HEK293T (cell line): ENCODE measurements around the gene FRMD4B.

Source experiments
- CTCF ChIA-PET: fragments of 350-600 bp; formaldehyde crosslinking; extraction: SDS; loops from one replicate; lab custom pipeline; 2021; ENCODE audit warnings: antibody characterized with exemption, inconsistent platforms; lab: Yijun Ruan, JAX
- POLR2A ChIA-PET: fragments of 350-600 bp; formaldehyde crosslinking; extraction: SDS; loops from one replicate; lab custom pipeline; 2020; ENCODE audit warnings: antibody characterized with exemption, inconsistent platforms; lab: Yijun Ruan, JAX
- DNase-seq: peaks from one replicate; pipeline ENCODE4 v3.0.0; 2012; ENCODE audit warnings: mixed read lengths; ENCODE audit errors: extremely low spot score
- ARNT ChIP-seq: fragments of 450-650 bp; IDR thresholded peaks from 2 replicates; pipeline ENCODE4 v1.6.1; 2017; ENCODE audit warnings: mild to moderate bottlenecking
- BHLHE40 ChIP-seq: fragments of 450-650 bp; IDR thresholded peaks from 2 replicates; pipeline ENCODE4 v1.6.1; 2016; ENCODE audit warnings: mild to moderate bottlenecking, moderate library complexity, borderline replicate concordance
- CTBP1 ChIP-seq: fragments of 450-650 bp; IDR thresholded peaks from 2 replicates; pipeline ENCODE4 v1.6.1; 2016; ENCODE audit warnings: borderline replicate concordance
- ELF4 ChIP-seq: fragments of 450-650 bp; IDR thresholded peaks from 2 replicates; pipeline ENCODE4 v1.6.1; 2017; ENCODE audit warnings: antibody characterized with exemption
- FOXA1 ChIP-seq: fragments of 450-650 bp; IDR thresholded peaks from 2 replicates; pipeline ENCODE4 v1.6.1; 2016; ENCODE audit warnings: mild to moderate bottlenecking
- FOXK2 ChIP-seq: fragments of 450-650 bp; IDR thresholded peaks from 2 replicates; pipeline ENCODE4 v1.6.1; 2016; ENCODE audit warnings: mild to moderate bottlenecking
- FOXM1 ChIP-seq: fragments of 450-650 bp; IDR thresholded peaks from 2 replicates; pipeline ENCODE4 v1.6.1; 2017; ENCODE audit warnings: mild to moderate bottlenecking, borderline replicate concordance
- HDGF ChIP-seq: fragments of 450-650 bp; IDR thresholded peaks from 2 replicates; pipeline ENCODE4 v1.6.1; 2017; ENCODE audit warnings: antibody characterized with exemption, borderline replicate concordance
- L3MBTL2 ChIP-seq: fragments of 450-650 bp; conservative IDR thresholded peaks from 2 replicates; pipeline ENCODE4 v1.6.1; 2016; ENCODE audit warnings: mild to moderate bottlenecking
- LEF1 ChIP-seq: fragments of 450-650 bp; IDR thresholded peaks from 2 replicates; pipeline ENCODE4 v1.6.1; 2017; ENCODE audit warnings: mild to moderate bottlenecking, borderline replicate concordance
- NFRKB ChIP-seq: fragments of 450-650 bp; IDR thresholded peaks from 2 replicates; pipeline ENCODE4 v1.6.1; 2016; ENCODE audit warnings: mild to moderate bottlenecking, moderate library complexity
- SP1 ChIP-seq: fragments of 450-650 bp; IDR thresholded peaks from 2 replicates; pipeline ENCODE4 v1.6.1; 2017
- SUZ12 ChIP-seq: fragments of 450-650 bp; IDR thresholded peaks from 2 replicates; pipeline ENCODE4 v1.6.1; 2016; ENCODE audit warnings: mild to moderate bottlenecking
- TARDBP ChIP-seq: fragments of 450-650 bp; IDR thresholded peaks from 2 replicates; pipeline ENCODE4 v1.6.1; 2016
- ZNF384 ChIP-seq: fragments of 450-650 bp; IDR thresholded peaks from 2 replicates; pipeline ENCODE4 v1.6.1; 2016
- TF ChIP-seq, protein P1 (sequence below): fragments of 450-650 bp; IDR thresholded peaks from 2 replicates; pipeline ENCODE4 v1.6.1; 2016

The FRMD4B gene

DNA sequence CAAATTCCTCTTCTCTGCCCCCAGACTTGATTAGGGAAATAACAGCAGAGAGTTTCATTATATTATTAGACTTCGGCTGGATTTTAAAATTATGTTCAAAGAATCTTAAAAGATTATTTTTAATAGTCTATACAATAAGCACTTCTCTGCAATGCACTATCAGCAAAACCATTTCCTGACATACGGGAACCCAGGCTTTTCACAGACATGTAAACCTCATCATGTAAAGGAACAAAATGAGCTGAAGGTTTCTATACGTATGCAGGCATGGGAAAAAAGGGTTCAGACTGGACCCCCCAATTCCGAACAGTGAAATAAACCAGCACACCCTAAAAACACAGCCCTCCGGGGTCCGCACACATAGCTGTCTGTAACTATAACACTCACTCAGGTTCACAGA, 185.9 kb downstream of the FRMD4B start:
- TF ChIP-seq ELF4, result no peak
- TF ChIP-seq, protein P1, sequence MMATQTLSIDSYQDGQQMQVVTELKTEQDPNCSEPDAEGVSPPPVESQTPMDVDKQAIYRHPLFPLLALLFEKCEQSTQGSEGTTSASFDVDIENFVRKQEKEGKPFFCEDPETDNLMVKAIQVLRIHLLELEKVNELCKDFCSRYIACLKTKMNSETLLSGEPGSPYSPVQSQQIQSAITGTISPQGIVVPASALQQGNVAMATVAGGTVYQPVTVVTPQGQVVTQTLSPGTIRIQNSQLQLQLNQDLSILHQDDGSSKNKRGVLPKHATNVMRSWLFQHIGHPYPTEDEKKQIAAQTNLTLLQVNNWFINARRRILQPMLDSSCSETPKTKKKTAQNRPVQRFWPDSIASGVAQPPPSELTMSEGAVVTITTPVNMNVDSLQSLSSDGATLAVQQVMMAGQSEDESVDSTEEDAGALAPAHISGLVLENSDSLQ, result no peak
- TF ChIP-seq CTBP1, result no peak
- no peak for TF ChIP-seq SP1
- no peak for TF ChIP-seq BHLHE40
- TF ChIP-seq ARNT, result no peak
- TF ChIP-seq L3MBTL2, result no peak
- TF ChIP-seq LEF1, result no peak
- no peak for TF ChIP-seq HDGF
- CTCF ChIA-PET, result interaction anchor here (1.0 to 1.2 kb wide), 3 partner anchors 15 to 110 kb away, joined by 3 to 6 read pairs (median 4); no protein-coding TSS in a partner anchor
- POLR2A ChIA-PET, result interaction anchor here (1.0 to 1.5 kb wide), 2 partner anchors 10 to 49 kb away, joined by 3 to 5 read pairs; no protein-coding TSS in a partner anchor
- no peak for DNase-seq

DNA sequence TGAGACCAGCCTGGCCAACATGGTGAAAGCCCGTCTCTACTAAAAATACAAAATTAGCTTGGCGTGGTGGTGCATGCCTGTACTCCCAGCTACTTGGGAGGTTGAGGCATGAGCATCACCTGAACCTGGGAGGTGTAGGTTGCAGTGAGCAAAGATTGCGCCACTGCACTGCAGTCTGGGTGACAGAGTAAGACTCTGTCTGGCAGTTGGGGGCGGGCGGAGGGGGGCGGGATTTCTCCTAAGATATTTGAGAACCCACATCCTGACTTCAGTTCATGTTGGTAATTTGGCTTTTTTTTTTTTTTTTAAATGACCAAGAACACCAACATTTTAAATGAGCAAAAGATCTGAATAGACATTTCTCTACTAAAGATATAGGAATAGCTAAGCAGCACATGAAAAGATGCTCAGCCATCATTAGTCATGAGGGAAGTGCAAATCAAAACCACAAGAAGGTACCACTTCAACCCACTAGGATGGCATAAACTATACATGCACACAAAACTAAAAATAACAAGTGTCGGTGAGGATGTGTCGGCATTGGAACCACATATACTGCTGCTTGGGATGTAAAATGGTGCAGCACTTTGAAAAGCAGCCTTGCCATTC, 187.9 kb downstream of the FRMD4B start:
- ChIA-PET CTCF (no interaction called here), POLR2A (no interaction called here)
- no peak for TF ChIP-seq ARNT
- no peak for DNase-seq

DNA sequence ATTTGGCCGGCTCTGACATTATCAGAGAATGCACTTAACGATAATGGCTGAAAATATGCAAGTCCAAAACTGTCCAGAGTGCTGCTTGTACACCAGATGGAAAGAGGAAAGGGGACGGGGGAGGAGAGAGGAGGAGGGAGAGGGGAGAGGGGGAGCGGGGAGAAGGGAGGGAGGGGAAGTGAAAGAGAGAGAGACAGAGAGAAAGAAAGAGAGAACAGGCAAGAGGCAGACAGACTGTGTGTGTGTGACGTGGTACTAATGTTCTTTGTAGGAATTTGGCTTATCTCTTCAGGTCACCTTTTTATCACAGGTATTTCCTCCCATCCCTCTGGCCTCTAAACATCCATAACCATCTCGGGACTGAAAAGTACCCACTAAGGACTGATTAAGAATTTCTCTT, 188.4 kb downstream of the FRMD4B start:
- CTCF ChIA-PET, result no interaction called here
- no peak for DNase-seq
- POLR2A ChIA-PET, result no interaction called here
- TF ChIP-seq CTBP1 (no peak), LEF1 (no peak), NFRKB (no peak)

DNA sequence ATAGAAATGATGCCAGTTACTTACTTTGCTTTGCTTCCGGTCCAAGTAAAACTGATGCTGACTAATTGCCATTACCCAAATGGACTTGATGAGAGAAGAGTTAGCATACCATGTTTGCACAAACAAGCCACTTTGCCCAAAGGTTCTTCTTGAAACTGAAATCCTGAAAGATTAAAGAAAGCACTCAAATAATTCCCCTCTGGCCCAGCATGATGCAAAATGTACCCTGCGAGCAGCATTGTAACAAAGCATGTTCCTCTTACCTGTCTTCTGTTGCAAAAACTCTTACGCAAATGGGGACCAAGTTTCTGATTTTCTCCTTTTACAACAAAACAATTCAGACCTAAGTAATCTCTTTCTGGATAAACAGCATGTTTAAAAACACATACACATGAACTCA, 189.0 kb downstream of the FRMD4B start:
- DNase-seq, result no peak
- TF ChIP-seq LEF1 (no peak), ARNT (no peak), FOXK2 (no peak), FOXA1 (no peak), NFRKB (no peak), ELF4 (no peak), HDGF (no peak), ZNF384 (no peak), FOXM1 (no peak)
- TF ChIP-seq, protein P1, result no peak
- ChIA-PET POLR2A (no interaction called here), CTCF (no interaction called here)

DNA sequence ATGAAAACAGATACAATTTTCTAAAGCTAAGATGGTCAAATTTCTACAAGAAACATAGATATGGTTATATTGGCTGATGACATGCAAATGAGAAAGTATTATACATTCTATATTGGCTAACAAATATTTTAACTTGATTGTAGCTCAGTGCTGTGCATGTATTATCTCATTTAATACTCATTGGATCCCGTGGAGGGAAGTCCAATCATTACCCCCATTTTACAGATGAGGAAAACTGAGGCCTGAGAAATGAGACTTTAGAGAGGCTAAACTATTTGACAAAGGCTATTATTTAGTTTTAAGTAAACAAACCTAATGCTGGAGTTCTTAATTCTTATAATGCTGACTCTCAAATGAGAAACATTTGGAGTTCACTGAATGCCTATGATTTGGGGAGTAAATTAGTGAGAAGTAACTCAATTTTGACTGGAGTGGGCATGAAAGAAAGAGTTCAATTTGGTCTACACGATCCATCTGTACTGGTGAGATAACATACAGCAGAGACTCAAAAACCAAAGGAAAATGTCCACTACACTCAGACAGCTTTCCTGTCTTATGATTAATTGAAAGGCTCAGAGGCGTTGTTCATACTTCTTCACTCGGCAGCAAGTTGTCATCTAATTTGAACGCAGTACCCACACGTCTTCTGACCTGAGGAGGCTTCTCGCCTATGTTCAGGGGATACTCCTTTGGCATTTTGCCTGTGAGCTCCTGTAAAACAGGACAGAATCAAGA, 191.3 kb downstream of the FRMD4B start:
- TF ChIP-seq HDGF, result no peak
- TF ChIP-seq L3MBTL2, result no peak
- no peak for TF ChIP-seq TARDBP
- no peak for TF ChIP-seq SUZ12
- TF ChIP-seq ARNT, result no peak
- ChIA-PET POLR2A (no interaction called here), CTCF (no interaction called here)
- no peak for DNase-seq

DNA sequence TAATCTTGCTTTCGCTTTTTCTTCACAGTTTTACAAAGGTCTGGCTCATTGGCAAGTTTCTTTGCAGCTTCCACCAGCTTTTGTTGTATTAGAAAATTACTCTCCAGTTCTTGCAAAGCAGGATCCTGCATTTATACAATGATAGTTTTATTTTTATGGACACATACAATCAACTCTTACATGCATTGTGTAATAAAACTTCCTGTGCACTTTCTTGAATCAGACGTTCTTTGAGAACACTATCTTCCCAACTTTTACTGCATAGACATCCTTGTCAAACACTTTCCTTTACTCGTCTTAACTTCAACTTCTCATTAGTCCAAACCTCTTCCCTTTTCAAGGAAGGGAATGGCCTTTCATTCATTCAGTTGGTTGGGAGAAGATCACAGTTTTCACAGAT, 192.1 kb downstream of the FRMD4B start:
- no peak for TF ChIP-seq CTBP1
- TF ChIP-seq, protein P1, result no peak
- TF ChIP-seq SP1, result no peak
- no peak for TF ChIP-seq HDGF
- no peak for TF ChIP-seq TARDBP
- no peak for TF ChIP-seq L3MBTL2
- no peak for TF ChIP-seq ELF4
- no peak for TF ChIP-seq LEF1
- TF ChIP-seq BHLHE40, result no peak
- TF ChIP-seq ZNF384, result no peak
- ChIA-PET CTCF (no interaction called here), POLR2A (no interaction called here)
- no peak for DNase-seq

DNA sequence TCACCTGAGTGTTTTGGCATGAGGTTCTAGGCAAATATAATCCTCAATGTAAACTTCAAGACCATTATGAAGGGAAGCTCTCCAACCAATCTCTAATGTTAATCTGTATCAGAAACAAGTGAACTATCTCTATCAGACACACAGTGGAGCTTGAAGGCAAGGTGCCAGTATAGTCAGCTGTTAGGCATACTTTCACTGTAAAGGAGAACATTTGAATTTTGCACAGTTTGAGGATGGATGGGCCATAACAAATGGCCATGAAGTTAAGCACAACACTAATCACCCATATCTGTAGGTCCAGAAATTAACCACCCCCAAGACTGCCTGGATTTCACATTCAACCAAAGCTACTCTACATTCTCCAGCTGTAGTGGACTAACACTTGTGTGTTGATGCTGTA, 194.4 kb downstream of the FRMD4B start:
- DNase-seq, result no peak
- ChIA-PET CTCF (no interaction called here), POLR2A (interaction anchor here (0.9 kb wide), 1 partner anchor 9 kb away, joined by 3 read pairs; no protein-coding TSS in a partner anchor)
- TF ChIP-seq ZNF384 (no peak), FOXM1 (no peak), HDGF (no peak), FOXA1 (no peak), SUZ12 (no peak), ELF4 (no peak), SP1 (no peak), NFRKB (no peak), CTBP1 (no peak)
